Measurements from ENCODE around the gene LAMC2.

The LAMC2 gene

GRCh38 chr1:183214021-183214970 is 28.2 kb downstream of the LAMC2 start:
- H3K4me3 ChIP-seq (ENCODE audit: low read length) = no peak overlapping the region
- H3K27me3 ChIP-seq (replicated peaks; ENCODE audit: control insufficient read depth, insufficient read depth, low read length) = no peaks in the 10 kb centered on the region

GRCh38 chr1:183215076-183215720 is 29.1 kb downstream of the LAMC2 start:
- no peak for DNase-seq (ENCODE audit: low read depth)
- Histone ChIP-seq H3K4me3 (ENCODE audit: low read length) (no peak overlapping the region), H3K27me3 (replicated peaks; ENCODE audit: control insufficient read depth, insufficient read depth, low read length) (no peaks in the 10 kb centered on the region), H3K9ac (ENCODE audit: low read length) (no peak overlapping the region), H3K4me1 (ENCODE audit: control insufficient read depth, insufficient read depth, low read length) (peaks cover 25% of the 10 kb centered on the region), H3K9me3 (ENCODE audit: control insufficient read depth, low read length) (no peaks in the 10 kb centered on the region), H3K36me3 (ENCODE audit: control insufficient read depth, insufficient read depth, low read length, severe bottlenecking) (no peaks in the 10 kb centered on the region)

More at GRCh38 chr1:183214021-183214970, 28.2 kb downstream of the LAMC2 start:
- Histone ChIP-seq H3K4me1 (ENCODE audit: control insufficient read depth, insufficient read depth, low read length) (peaks cover 32% of the 10 kb centered on the region), H3K9ac (ENCODE audit: low read length) (no peak overlapping the region), H3K36me3 (ENCODE audit: control insufficient read depth, insufficient read depth, low read length, severe bottlenecking) (no peaks in the 10 kb centered on the region), H3K9me3 (ENCODE audit: control insufficient read depth, low read length) (no peaks in the 10 kb centered on the region)
- no peak for DNase-seq (ENCODE audit: low read depth)

- Histone ChIP-seq H3K36me3 (ENCODE audit: control insufficient read depth, insufficient read depth, low read length, severe bottlenecking) (no peaks in the 10 kb centered on the region), H3K9me3 (ENCODE audit: control insufficient read depth, low read length) (no peaks in the 10 kb centered on the region), H3K4me3 (ENCODE audit: low read length) (no peak overlapping the region), H3K4me1 (ENCODE audit: control insufficient read depth, insufficient read depth, low read length) (peaks cover 25% of the 10 kb centered on the region), H3K9ac (ENCODE audit: low read length) (no peak overlapping the region), H3K27me3 (replicated peaks; ENCODE audit: control insufficient read depth, insufficient read depth, low read length) (no peaks in the 10 kb centered on the region)
- DNase-seq (ENCODE audit: low read depth) = no peak
These were observed 29.9 kb downstream of the LAMC2 start for GRCh38 chr1:183215936-183216335.

GRCh38 chr1:183218027-183218618 is 32.1 kb downstream of the LAMC2 start:
- Histone ChIP-seq H3K9me3 (ENCODE audit: control insufficient read depth, low read length) (no peaks in the 10 kb centered on the region), H3K36me3 (ENCODE audit: control insufficient read depth, insufficient read depth, low read length, severe bottlenecking) (no peaks in the 10 kb centered on the region), H3K4me1 (ENCODE audit: control insufficient read depth, insufficient read depth, low read length) (peaks cover 25% of the 10 kb centered on the region), H3K9ac (ENCODE audit: low read length) (peak overlapping the region; percentile 65), H3K27me3 (replicated peaks; ENCODE audit: control insufficient read depth, insufficient read depth, low read length) (no peaks in the 10 kb centered on the region), H3K4me3 (ENCODE audit: low read length) (peak overlapping the region; percentile 5)
- DNase-seq (ENCODE audit: low read depth) = no peak

- Histone ChIP-seq H3K27me3 (replicated peaks; ENCODE audit: control insufficient read depth, insufficient read depth, low read length) (no peaks in the 10 kb centered on the region), H3K9me3 (ENCODE audit: control insufficient read depth, low read length) (no peaks in the 10 kb centered on the region), H3K4me3 (ENCODE audit: low read length) (no peak overlapping the region), H3K36me3 (ENCODE audit: control insufficient read depth, insufficient read depth, low read length, severe bottlenecking) (no peaks in the 10 kb centered on the region), H3K4me1 (ENCODE audit: control insufficient read depth, insufficient read depth, low read length) (peaks cover 28% of the 10 kb centered on the region), H3K9ac (ENCODE audit: low read length) (peak overlapping the region; percentile 65)
- no peak for DNase-seq (ENCODE audit: low read depth)
These were observed 33.0 kb downstream of the LAMC2 start for GRCh38 chr1:183218971-183219615.

GRCh38 chr1:183219616-183220009 is 33.5 kb downstream of the LAMC2 start:
- H3K4me3 ChIP-seq (ENCODE audit: low read length) = no peak overlapping the region
- no peaks in the 10 kb centered on the region for H3K9me3 ChIP-seq (ENCODE audit: control insufficient read depth, low read length)
- H3K27me3 ChIP-seq (replicated peaks; ENCODE audit: control insufficient read depth, insufficient read depth, low read length) = no peaks in the 10 kb centered on the region
- H3K9ac ChIP-seq (ENCODE audit: low read length) = peak overlapping the region; percentile 65
- no peak for DNase-seq (ENCODE audit: low read depth)
- H3K4me1 ChIP-seq (ENCODE audit: control insufficient read depth, insufficient read depth, low read length) = peaks cover 24% of the 10 kb centered on the region
- no peaks in the 10 kb centered on the region for H3K36me3 ChIP-seq (ENCODE audit: control insufficient read depth, insufficient read depth, low read length, severe bottlenecking)

GRCh38 chr1:183222909-183223308 is 36.8 kb downstream of the LAMC2 start:
- no peaks in the 10 kb centered on the region for H3K27me3 ChIP-seq (replicated peaks; ENCODE audit: control insufficient read depth, insufficient read depth, low read length)
- no peak overlapping the region for H3K4me3 ChIP-seq (ENCODE audit: low read length)

GRCh38 chr1:183223467-183223866 is 37.4 kb downstream of the LAMC2 start:
- Histone ChIP-seq H3K9me3 (ENCODE audit: control insufficient read depth, low read length) (no peaks in the 10 kb centered on the region), H3K36me3 (ENCODE audit: control insufficient read depth, insufficient read depth, low read length, severe bottlenecking) (no peaks in the 10 kb centered on the region), H3K4me1 (ENCODE audit: control insufficient read depth, insufficient read depth, low read length) (peaks cover 16% of the 10 kb centered on the region), H3K4me3 (ENCODE audit: low read length) (no peak overlapping the region), H3K27me3 (replicated peaks; ENCODE audit: control insufficient read depth, insufficient read depth, low read length) (no peaks in the 10 kb centered on the region), H3K9ac (ENCODE audit: low read length) (no peak overlapping the region)
- DNase-seq (ENCODE audit: low read depth) = no peak

More at GRCh38 chr1:183222909-183223308, 36.8 kb downstream of the LAMC2 start:
- DNase-seq (ENCODE audit: low read depth) = no peak
- H3K9me3 ChIP-seq (ENCODE audit: control insufficient read depth, low read length) = no peaks in the 10 kb centered on the region
- peaks cover 22% of the 10 kb centered on the region for H3K4me1 ChIP-seq (ENCODE audit: control insufficient read depth, insufficient read depth, low read length)
- no peak overlapping the region for H3K9ac ChIP-seq (ENCODE audit: low read length)
- no peaks in the 10 kb centered on the region for H3K36me3 ChIP-seq (ENCODE audit: control insufficient read depth, insufficient read depth, low read length, severe bottlenecking)

- H3K9me3 ChIP-seq (ENCODE audit: control insufficient read depth, low read length) = no peaks in the 10 kb centered on the region
- no peaks in the 10 kb centered on the region for H3K36me3 ChIP-seq (ENCODE audit: control insufficient read depth, insufficient read depth, low read length, severe bottlenecking)
- no peak overlapping the region for H3K4me3 ChIP-seq (ENCODE audit: low read length)
- no peaks in the 10 kb centered on the region for H3K27me3 ChIP-seq (replicated peaks; ENCODE audit: control insufficient read depth, insufficient read depth, low read length)
- no peak overlapping the region for H3K9ac ChIP-seq (ENCODE audit: low read length)
- H3K4me1 ChIP-seq (ENCODE audit: control insufficient read depth, insufficient read depth, low read length) = peaks cover 10% of the 10 kb centered on the region
- DNase-seq (ENCODE audit: low read depth) = no peak
These were observed 40.3 kb downstream of the LAMC2 start for GRCh38 chr1:183226361-183226760.

GRCh38 chr1:183226963-183227362 is 40.9 kb downstream of the LAMC2 start:
- Histone ChIP-seq H3K36me3 (ENCODE audit: control insufficient read depth, insufficient read depth, low read length, severe bottlenecking) (no peaks in the 10 kb centered on the region), H3K9me3 (ENCODE audit: control insufficient read depth, low read length) (no peaks in the 10 kb centered on the region), H3K4me3 (ENCODE audit: low read length) (no peak overlapping the region), H3K4me1 (ENCODE audit: control insufficient read depth, insufficient read depth, low read length) (peaks cover 10% of the 10 kb centered on the region), H3K27me3 (replicated peaks; ENCODE audit: control insufficient read depth, insufficient read depth, low read length) (no peaks in the 10 kb centered on the region), H3K9ac (ENCODE audit: low read length) (no peak overlapping the region)
- DNase-seq (ENCODE audit: low read depth) = no peak
